Skeletal muscle satellite cell (primary cell): ENCODE measurements around the gene ANAPC10. TPM values are rescaled to one million over a fixed set of nuclear protein-coding genes. Genes with fewer than 3 reads are reported as not detected.
"Not testable (repeated sequence)": the region's sequence is repeated elsewhere in the genome, so short reads cannot be mapped to it uniquely, and the experiment has no call there.

Source experiments
- H3K27me3 ChIP-seq: 2 replicates; pipeline ENCODE4 v1.7.0; 2013; ENCODE audit warnings: low read length; ENCODE audit not compliant: control insufficient read depth, insufficient read depth
- H3K36me3 ChIP-seq: 2 replicates; pipeline ENCODE4 v1.7.0; 2013; ENCODE audit warnings: mild to moderate bottlenecking, control low read depth, low read length; ENCODE audit not compliant: insufficient read depth
- H3K4me1 ChIP-seq: 2 replicates; pipeline ENCODE4 v1.7.0; 2013; ENCODE audit warnings: low read length; ENCODE audit not compliant: control insufficient read depth, insufficient read depth
- H3K4me2 ChIP-seq: 2 replicates; pipeline ENCODE4 v1.7.0; 2013; ENCODE audit warnings: mild to moderate bottlenecking, low read length
- H3K4me3 ChIP-seq: 2 replicates; pipeline ENCODE4 v1.7.0; 2013; ENCODE audit warnings: low read length
- H3K9ac ChIP-seq: 2 replicates; pipeline ENCODE4 v1.7.0; 2013; ENCODE audit warnings: mild to moderate bottlenecking, low read depth, low read length, moderate library complexity
- H3K9me3 ChIP-seq: replicated peaks from 2 replicates; pipeline ENCODE4 v1.7.0; 2013; ENCODE audit warnings: mild to moderate bottlenecking, control low read depth, low read length
- total RNA-seq: library from RNA; depleted of rRNA; stranded (reverse); fragments of >200 nt; gene quantifications from 2 replicates; pipeline ENCODE4 v1.2.3, GENCODE V29; 2012; rRNA removed

Gene ANAPC10, protein sequence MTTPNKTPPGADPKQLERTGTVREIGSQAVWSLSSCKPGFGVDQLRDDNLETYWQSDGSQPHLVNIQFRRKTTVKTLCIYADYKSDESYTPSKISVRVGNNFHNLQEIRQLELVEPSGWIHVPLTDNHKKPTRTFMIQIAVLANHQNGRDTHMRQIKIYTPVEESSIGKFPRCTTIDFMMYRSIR
- 16.8 and 22.8 TPM in 2 replicates for total RNA-seq

DNA sequence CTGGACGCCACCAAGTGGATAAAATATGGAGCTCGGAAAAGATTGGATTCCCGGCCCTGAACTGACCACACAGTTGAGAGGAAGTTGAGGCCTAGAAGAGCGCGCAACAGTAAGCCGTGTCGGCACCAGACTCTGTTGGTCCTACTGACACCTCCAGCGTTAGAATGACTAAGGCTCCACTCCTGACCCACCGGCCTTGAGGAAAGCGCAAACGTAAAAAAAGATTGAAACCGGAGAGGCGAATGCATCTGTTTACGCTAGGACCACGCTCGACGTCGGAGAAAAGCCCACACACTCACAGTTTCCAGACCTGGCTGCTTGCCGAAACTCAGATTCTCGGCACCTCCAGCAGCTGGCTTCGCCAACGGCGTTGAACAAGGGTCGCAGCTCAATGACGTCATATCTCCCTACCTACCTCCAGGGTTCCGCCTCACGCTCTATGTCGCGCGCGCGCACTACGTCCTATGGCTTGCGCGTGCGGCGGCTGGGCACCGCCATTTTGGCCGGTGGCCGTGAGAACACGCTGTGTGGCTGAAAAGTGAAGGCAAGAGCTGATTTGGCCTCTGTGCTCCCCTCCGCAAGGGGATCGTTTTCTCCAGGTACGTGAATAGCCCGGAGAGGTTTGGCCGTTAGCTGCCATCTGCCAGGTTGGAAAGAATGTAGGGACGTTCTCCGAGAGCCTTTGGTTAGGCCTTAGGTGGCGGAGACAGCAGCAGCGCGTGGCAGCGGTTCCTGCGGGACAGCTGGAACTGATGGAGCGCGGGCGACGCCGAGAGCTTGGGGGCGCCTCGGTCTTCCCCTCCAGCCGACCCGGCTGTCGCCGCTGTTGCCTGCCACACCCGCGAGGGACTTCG is at the start of gene ANAPC10, which contains the start of gene ABCE1:
Gene ANAPC10 (minus strand): TSS at position 376 of the 854 bp plus-strand sequence. CDS start 2,097 bp downstream, outside the sequence.
Gene ABCE1 (plus strand): TSS at position 491 of the 854 bp plus-strand sequence. CDS start 6,102 bp downstream, outside the sequence.
- Histone ChIP-seq H3K4me1 (peaks cover 38% of the 10 kb centered on the region), H3K4me2 (peak within 1 kb of the TSS; percentile 84)

DNA sequence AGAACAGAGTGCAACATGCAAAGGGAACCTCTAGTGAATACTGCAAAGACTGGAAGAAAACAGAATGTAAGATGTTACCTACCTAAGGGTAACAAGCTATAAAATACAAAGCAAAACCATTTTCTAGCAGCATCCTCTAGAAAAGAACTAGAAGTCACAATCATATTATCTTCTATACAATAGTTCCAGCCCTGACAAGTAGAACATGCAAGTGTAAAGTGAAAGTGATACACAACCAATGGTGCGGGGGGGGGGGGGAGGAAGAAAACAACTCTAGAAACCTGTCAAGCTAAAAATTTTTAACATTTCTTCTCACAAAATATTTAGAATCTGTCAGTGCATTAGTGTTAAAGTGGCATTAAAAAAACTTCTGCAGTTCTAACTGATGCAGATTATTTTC is 38.2 kb upstream of the ANAPC10 start:
- not testable (repeated sequence) for H3K4me2 ChIP-seq, H3K27me3 ChIP-seq, H3K4me3 ChIP-seq, H3K9ac ChIP-seq, H3K4me1 ChIP-seq, H3K9me3 ChIP-seq
- H3K36me3 ChIP-seq, result peaks cover 38% of the 10 kb centered on the region

More for the DNA sequence above, at the start of gene ANAPC10, which contains the start of gene ABCE1:
- Histone ChIP-seq H3K27me3 (no peaks in the 10 kb centered on the region), H3K9me3 (peaks cover 3% of the 10 kb centered on the region), H3K4me3 (peak within 1 kb of the TSS; percentile 93), H3K36me3 (peaks cover 20% of the 10 kb centered on the region), H3K9ac (peak within 1 kb of the TSS; percentile 94)

DNA sequence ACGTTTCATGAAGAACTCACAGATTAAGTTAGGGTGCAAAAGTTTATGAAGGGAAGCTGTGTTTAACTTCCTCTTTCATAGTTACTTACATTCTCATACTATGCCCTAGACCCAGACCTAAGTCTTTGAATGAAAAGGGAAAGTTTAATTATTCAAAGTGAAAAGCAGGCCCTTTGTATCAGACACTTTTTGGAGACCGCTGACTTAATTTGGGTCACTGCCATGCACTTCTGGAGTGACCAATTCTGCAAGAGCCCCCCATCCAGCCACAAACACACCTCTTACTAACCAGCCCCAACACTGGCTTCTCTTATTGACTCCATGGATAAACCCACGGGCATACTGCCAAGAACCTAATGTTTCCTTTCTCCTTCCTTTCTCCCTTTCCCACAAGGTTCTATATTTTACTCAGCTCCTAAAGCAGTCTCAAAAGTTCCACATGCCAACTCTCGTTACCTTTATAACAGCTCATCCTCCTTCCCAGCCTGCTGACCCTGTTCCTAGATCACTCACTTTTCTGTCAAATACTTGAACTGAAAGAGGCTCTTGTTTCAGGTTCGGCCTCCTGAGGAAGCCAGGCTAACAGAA is 34.6 kb upstream of the ANAPC10 start:
- Histone ChIP-seq H3K4me1 (peaks cover 15% of the 10 kb centered on the region), H3K9me3 (no peaks in the 10 kb centered on the region), H3K36me3 (peaks cover 25% of the 10 kb centered on the region), H3K9ac (no peak overlapping the region), H3K4me2 (no peak overlapping the region), H3K4me3 (no peak overlapping the region), H3K27me3 (no peaks in the 10 kb centered on the region)

DNA sequence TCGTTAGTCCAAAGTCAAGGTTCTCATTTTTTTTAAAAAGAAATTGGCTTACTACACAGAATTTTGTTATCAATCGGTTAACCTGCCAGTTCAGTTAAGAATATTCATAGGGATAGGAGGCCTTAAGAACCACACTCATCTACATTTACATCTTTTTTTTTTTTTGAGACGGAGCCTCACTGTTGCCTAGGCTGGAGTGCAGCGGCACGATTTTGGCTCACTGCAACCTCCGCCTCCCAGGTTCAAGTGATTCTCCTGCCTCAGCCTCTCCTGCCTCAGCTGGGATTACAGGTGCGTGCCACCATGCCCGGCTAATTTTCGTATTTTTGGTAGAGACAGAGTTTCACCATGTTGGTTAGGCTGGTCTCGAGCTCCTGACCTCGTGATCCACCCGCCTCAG is 33.9 kb upstream of the ANAPC10 start:
- Histone ChIP-seq H3K4me3 (no peak overlapping the region), H3K4me2 (no peak overlapping the region), H3K27me3 (no peaks in the 10 kb centered on the region), H3K9ac (no peak overlapping the region), H3K9me3 (no peaks in the 10 kb centered on the region), H3K4me1 (peaks cover 15% of the 10 kb centered on the region), H3K36me3 (peaks cover 31% of the 10 kb centered on the region)

DNA sequence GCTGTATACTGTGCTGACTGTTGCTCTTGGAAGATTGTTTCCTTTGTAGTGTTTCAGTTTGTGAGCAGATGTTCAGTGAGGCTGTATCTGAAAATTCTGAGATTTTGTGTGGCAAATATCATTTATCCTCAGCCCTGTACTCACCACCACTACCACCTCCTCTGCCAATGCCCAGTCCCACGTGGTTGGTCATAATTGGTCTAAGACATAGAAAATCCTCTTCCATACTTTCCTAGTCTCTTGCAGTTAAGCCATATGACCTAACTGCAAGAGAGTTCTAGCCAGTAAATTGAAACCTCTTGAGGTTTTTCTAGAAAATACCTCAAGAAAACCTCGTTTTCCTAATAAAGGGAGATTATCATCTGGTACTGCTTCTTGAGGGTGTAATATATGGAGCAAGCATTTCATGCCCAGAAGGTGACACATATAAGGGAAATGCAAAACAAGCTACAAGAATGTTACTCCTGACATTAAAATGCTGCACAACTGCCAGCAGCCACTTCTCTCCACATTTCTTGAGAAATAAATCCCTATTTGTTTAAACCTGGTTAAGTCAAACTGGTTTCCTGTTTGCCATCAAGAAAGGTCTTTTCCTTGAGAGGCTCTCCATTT is 32.9 kb upstream of the ANAPC10 start:
- H3K4me2 ChIP-seq, result peak overlapping the region; percentile 18
- H3K9me3 ChIP-seq, result no peaks in the 10 kb centered on the region
- no peak overlapping the region for H3K9ac ChIP-seq
- H3K27me3 ChIP-seq, result no peaks in the 10 kb centered on the region
- H3K4me1 ChIP-seq, result peaks cover 15% of the 10 kb centered on the region
- peaks cover 38% of the 10 kb centered on the region for H3K36me3 ChIP-seq
- no peak overlapping the region for H3K4me3 ChIP-seq

DNA sequence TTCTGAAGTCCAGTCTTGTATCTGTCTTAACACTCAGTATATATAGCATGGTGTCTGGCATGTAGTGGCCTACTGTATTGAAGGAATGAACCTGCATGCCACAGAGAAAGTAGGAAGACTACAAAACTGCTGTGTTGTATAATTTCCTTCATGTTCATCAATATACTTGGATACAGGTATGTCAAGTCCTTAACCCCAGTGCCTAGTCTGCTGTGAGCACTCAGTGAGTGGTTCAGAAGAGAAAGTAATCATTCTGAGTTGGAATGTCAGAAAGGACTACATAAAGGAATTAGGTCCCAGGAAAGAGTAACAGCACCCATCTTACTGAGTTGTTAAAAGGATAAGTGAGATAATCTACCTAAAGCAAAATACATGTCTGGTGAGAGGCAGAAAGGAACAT is 32.1 kb upstream of the ANAPC10 start:
- H3K27me3 ChIP-seq, result no peaks in the 10 kb centered on the region
- H3K36me3 ChIP-seq, result peaks cover 44% of the 10 kb centered on the region
- H3K9ac ChIP-seq, result no peak overlapping the region
- peaks cover 15% of the 10 kb centered on the region for H3K4me1 ChIP-seq
- H3K4me3 ChIP-seq, result no peak overlapping the region
- no peak overlapping the region for H3K4me2 ChIP-seq
- no peaks in the 10 kb centered on the region for H3K9me3 ChIP-seq

DNA sequence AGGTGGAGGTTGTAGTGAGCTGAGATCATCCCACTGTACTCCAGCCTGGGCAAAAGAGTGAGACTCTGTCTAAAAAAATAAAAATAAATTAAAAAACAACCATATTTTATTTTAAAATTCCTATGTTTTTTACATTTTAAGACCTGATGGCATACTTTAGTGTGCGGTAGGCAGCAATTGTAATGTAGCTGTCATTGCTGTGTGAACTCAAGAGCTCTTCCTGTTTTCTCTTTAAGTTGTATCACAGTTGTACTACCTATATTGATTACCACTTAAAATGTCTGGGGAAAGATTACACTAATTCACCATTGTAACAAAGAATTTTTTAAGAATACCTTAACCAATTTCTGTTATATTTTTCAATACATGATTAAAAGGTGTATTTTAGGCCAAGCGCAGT is 27.4 kb upstream of the ANAPC10 start:
- H3K36me3 ChIP-seq, result peaks cover 69% of the 10 kb centered on the region
- H3K4me3 ChIP-seq, result no peak overlapping the region
- no peaks in the 10 kb centered on the region for H3K9me3 ChIP-seq
- H3K9ac ChIP-seq, result no peak overlapping the region
- H3K27me3 ChIP-seq, result no peaks in the 10 kb centered on the region
- peaks cover 2% of the 10 kb centered on the region for H3K4me1 ChIP-seq
- H3K4me2 ChIP-seq, result no peak overlapping the region

DNA sequence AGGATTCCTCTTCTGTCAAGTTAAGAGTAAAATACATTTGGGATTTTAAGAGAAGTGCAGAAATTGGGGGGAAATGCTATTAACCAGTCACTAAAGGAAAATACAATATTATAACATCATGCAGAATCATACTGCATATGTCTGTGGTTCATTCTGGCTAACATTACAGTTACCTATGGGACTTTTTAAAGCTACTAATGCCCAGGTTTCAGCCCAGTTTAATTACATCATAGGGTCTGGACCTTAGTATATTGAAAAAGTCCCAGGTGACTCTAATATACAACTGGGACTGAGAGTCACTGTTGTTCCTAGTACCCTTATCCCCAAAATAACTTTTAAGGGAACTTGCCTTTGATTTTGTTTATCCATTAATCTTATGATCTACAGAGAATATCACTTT is 10.1 kb upstream of the ANAPC10 start:
- H3K4me3 ChIP-seq, result no peak overlapping the region
- no peak overlapping the region for H3K9ac ChIP-seq
- H3K9me3 ChIP-seq, result no peaks in the 10 kb centered on the region
- H3K27me3 ChIP-seq, result no peaks in the 10 kb centered on the region
- no peak overlapping the region for H3K4me2 ChIP-seq
- no peaks in the 10 kb centered on the region for H3K4me1 ChIP-seq
- H3K36me3 ChIP-seq, result peaks cover 75% of the 10 kb centered on the region

DNA sequence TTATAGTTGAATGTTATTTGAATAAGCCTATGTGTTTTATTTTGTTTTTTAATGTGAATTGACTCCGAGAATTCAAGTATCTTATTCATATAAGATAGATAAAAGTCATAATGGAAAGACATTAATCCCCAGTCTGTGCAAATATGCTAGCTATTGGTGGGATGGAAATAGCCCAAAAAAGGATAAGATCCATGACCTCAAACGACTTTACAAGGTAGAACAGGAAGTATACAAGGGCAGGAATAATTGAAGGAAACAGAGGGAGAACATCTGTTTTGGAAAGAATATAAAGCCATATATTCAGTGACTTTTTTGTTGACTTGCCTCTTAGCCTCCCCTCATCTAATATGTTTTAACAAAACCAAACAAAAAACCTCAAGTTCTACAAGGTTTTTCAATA is 9.1 kb upstream of the ANAPC10 start:
- Histone ChIP-seq H3K4me1 (peaks cover 1% of the 10 kb centered on the region), H3K9ac (no peak overlapping the region), H3K9me3 (no peaks in the 10 kb centered on the region), H3K4me3 (no peak overlapping the region), H3K36me3 (peaks cover 66% of the 10 kb centered on the region), H3K27me3 (no peaks in the 10 kb centered on the region), H3K4me2 (no peak overlapping the region)

DNA sequence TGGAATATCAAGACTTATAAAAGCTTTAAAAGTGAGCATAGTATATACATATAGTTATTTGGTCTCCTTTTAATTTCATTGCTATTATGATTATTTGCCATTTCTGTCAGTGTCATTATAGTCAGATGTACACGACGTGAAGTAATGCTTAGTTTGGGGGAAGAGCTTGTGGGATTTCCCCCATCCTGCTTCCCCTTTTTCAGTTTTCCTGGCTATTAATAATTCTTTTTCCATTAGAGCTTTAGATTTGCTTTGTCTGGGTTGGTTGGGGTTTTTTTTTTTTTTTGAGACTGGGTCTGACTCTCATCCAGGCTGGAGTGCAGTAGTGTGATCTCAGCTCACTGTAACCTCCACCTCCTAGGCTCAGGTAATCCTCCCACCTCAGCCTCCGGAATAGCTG is 5.5 kb upstream of the ANAPC10 start:
- no peak overlapping the region for H3K4me2 ChIP-seq
- no peak overlapping the region for H3K4me3 ChIP-seq
- H3K36me3 ChIP-seq, result peaks cover 37% of the 10 kb centered on the region
- no peaks in the 10 kb centered on the region for H3K9me3 ChIP-seq
- H3K9ac ChIP-seq, result no peak overlapping the region
- H3K4me1 ChIP-seq, result peaks cover 29% of the 10 kb centered on the region
- no peaks in the 10 kb centered on the region for H3K27me3 ChIP-seq

DNA sequence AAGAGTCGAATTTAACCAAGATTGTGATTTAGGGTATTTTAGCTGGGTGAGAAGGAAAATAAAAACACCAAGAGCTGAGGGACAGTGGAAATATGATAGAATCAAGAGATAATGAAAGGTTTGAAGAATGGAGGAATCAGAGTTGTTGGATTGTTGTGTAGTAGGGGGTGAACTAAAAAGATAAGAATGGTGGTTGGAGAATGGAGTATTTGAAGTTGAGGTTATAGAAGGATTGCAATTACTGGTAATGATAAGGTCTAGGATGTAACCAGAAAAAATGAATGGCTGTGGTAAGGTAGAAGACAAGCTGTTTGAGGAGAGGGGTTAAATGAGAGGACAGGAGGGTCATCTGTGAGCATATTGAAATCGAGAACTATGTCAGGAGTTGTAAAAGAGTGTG is 4.6 kb upstream of the ANAPC10 start:
- H3K4me2 ChIP-seq, result no peak overlapping the region
- no peaks in the 10 kb centered on the region for H3K27me3 ChIP-seq
- H3K9ac ChIP-seq, result no peak overlapping the region
- H3K36me3 ChIP-seq, result peaks cover 28% of the 10 kb centered on the region
- H3K4me1 ChIP-seq, result peaks cover 29% of the 10 kb centered on the region
- H3K4me3 ChIP-seq, result no peak overlapping the region
- H3K9me3 ChIP-seq, result no peaks in the 10 kb centered on the region
